ENCODE measurements around the gene ADCYAP1R1. TPM values are rescaled to one million over a fixed set of nuclear protein-coding genes. Genes with fewer than 3 reads are reported as not detected.

ADCYAP1R1 gene
- total RNA-seq, 1 experiment from 2014 or later = not detected

DNA sequence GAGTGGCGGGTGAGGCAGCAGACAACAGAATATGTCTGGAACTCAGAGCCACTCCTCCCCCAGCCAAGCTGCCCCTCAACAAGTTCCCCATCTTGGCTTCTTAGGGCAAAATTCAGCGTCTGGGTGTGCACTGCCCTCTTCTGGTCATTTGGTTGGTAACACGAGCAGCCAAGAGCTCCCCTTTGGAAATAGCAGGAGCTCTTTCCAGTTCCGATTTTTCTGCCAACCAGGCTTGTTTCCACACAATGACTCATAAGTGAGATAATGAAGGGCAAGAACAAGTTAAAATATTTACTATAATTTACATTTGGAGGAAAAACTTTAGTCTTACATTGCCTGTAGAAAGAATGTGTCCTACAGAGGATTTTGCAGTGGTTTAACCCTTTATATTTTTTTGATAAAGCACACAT, 70.5 kb downstream of the ADCYAP1R1 start:
- CTCF ChIA-PET = interaction anchor here (0.5 to 19.7 kb wide), 79 partner anchors 9 to 1492 kb away, joined by 3 to 743 read pairs (median 4); partner anchors contain the start of gene GHRHR
- Mint-ChIP-seq H3K27me3 (ENCODE audit: insufficient read depth, unreplicated experiment) (peaks cover 34% of the 10 kb centered on the region), H3K4me1 (ENCODE audit: insufficient read depth, unreplicated experiment) (peaks cover 6% of the 10 kb centered on the region), H3K36me3 (ENCODE audit: insufficient read depth, unreplicated experiment) (no peaks in the 10 kb centered on the region), H3K4me3 (ENCODE audit: unreplicated experiment) (no peak overlapping the region), H3K27ac (ENCODE audit: low read depth, unreplicated experiment) (no peak overlapping the region), H3K9me3 (ENCODE audit: unreplicated experiment) (no peaks in the 10 kb centered on the region)
- POLR2A ChIA-PET = interaction anchor here (0.9 to 2.4 kb wide), 4 partner anchors 130 to 187 kb away, joined by 3 to 16 read pairs (median 4); no protein-coding TSS in a partner anchor
- TF ChIP-seq, protein P1, sequence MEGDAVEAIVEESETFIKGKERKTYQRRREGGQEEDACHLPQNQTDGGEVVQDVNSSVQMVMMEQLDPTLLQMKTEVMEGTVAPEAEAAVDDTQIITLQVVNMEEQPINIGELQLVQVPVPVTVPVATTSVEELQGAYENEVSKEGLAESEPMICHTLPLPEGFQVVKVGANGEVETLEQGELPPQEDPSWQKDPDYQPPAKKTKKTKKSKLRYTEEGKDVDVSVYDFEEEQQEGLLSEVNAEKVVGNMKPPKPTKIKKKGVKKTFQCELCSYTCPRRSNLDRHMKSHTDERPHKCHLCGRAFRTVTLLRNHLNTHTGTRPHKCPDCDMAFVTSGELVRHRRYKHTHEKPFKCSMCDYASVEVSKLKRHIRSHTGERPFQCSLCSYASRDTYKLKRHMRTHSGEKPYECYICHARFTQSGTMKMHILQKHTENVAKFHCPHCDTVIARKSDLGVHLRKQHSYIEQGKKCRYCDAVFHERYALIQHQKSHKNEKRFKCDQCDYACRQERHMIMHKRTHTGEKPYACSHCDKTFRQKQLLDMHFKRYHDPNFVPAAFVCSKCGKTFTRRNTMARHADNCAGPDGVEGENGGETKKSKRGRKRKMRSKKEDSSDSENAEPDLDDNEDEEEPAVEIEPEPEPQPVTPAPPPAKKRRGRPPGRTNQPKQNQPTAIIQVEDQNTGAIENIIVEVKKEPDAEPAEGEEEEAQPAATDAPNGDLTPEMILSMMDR (IDR thresholded peaks at IDR 0.05; ENCODE audit: unreplicated experiment) = peak; percentile 85
- DNase-seq (ENCODE audit: unreplicated experiment) = peak; percentile 83
- intact Hi-C loops (cut with micrococcal nuclease) = loop anchor here (1.0 to 2.0 kb wide), 2 partner anchors 139 to 184 kb away; no protein-coding TSS in a partner anchor
- BruUV-seq (replicated peaks) = no TSS peak

DNA sequence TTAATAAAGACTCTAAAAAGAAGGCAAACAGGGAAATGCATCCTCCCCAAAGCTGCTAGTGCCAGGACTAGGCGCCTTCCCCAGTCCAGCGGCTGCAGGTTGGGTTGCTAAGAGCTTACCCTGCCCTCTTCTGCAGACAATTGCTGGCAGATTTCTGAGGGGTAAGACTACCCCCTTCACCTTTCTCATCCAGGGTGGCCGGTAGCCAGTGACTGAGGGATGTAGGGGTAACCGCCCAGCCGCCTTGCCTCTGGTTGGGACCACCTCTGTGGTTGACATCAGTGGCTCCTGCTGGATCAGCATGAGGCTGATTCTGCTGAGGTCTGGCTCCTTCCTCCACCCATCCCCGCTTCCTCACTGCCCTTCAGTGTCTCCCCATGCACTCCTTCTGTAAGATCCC, 71.2 kb downstream of the ADCYAP1R1 start:
- ChIA-PET POLR2A (interaction anchor here (1.0 to 2.4 kb wide), 2 partner anchors 139 to 188 kb away, joined by 3 to 16 read pairs; no protein-coding TSS in a partner anchor), CTCF (interaction anchor here (0.6 to 19.7 kb wide), 61 partner anchors 9 to 1491 kb away, joined by 3 to 743 read pairs (median 5); partner anchors contain the start of gene GHRHR)
- no peaks in the 10 kb centered on the region for H3K36me3 Mint-ChIP-seq (ENCODE audit: insufficient read depth, unreplicated experiment)
- intact Hi-C loops (cut with micrococcal nuclease) = loop anchor here (2.0 kb wide), 1 partner anchor 185 kb away; no protein-coding TSS in a partner anchor
- peaks cover 31% of the 10 kb centered on the region for H3K27me3 Mint-ChIP-seq (ENCODE audit: insufficient read depth, unreplicated experiment)
- BruUV-seq (replicated peaks) = no TSS peak
- H3K9me3 Mint-ChIP-seq (ENCODE audit: unreplicated experiment) = no peaks in the 10 kb centered on the region
- H3K27ac Mint-ChIP-seq (ENCODE audit: low read depth, unreplicated experiment) = no peak overlapping the region
- H3K4me1 Mint-ChIP-seq (ENCODE audit: insufficient read depth, unreplicated experiment) = peaks cover 6% of the 10 kb centered on the region
- no peak for DNase-seq (ENCODE audit: unreplicated experiment)
- TF ChIP-seq, protein P1 (IDR thresholded peaks at IDR 0.05; ENCODE audit: unreplicated experiment) = no peak
- no peak overlapping the region for H3K4me3 Mint-ChIP-seq (ENCODE audit: unreplicated experiment)

DNA sequence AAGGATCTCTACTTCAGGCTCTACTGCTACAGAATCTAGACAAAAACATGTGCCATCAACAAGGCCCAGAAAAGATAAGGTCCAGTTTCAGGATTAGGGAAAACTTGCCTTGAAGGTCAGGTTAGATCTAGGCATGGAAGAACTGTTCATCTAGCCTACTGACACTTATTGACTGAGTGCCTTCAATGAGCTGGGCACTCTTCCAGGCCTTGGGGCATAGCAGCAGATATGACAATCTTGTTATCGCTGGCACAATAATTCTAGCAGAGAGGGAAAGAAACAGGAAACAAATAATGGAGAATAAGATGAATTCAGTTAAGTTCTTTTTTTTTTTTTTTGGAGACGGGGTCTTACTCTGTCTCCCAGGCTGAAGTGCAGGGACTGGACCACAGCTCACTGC, 71.6 kb downstream of the ADCYAP1R1 start:
- BruUV-seq (replicated peaks) = no TSS peak
- no peak overlapping the region for H3K4me3 Mint-ChIP-seq (ENCODE audit: unreplicated experiment)
- peaks cover 30% of the 10 kb centered on the region for H3K27me3 Mint-ChIP-seq (ENCODE audit: insufficient read depth, unreplicated experiment)
- DNase-seq (ENCODE audit: unreplicated experiment) = no peak
- TF ChIP-seq, protein P1 (IDR thresholded peaks at IDR 0.05; ENCODE audit: unreplicated experiment) = no peak
- CTCF ChIA-PET = interaction anchor here (0.6 to 19.7 kb wide), 21 partner anchors 9 to 1485 kb away, joined by 3 to 743 read pairs (median 5); partner anchors contain the start of gene GHRHR
- intact Hi-C loops (cut with micrococcal nuclease) = loop anchor here (2.0 kb wide), 1 partner anchor 185 kb away; no protein-coding TSS in a partner anchor
- no peak overlapping the region for H3K27ac Mint-ChIP-seq (ENCODE audit: low read depth, unreplicated experiment)
- H3K4me1 Mint-ChIP-seq (ENCODE audit: insufficient read depth, unreplicated experiment) = peaks cover 6% of the 10 kb centered on the region
- no peaks in the 10 kb centered on the region for H3K36me3 Mint-ChIP-seq (ENCODE audit: insufficient read depth, unreplicated experiment)
- POLR2A ChIA-PET = no interaction called here
- no peaks in the 10 kb centered on the region for H3K9me3 Mint-ChIP-seq (ENCODE audit: unreplicated experiment)

DNA sequence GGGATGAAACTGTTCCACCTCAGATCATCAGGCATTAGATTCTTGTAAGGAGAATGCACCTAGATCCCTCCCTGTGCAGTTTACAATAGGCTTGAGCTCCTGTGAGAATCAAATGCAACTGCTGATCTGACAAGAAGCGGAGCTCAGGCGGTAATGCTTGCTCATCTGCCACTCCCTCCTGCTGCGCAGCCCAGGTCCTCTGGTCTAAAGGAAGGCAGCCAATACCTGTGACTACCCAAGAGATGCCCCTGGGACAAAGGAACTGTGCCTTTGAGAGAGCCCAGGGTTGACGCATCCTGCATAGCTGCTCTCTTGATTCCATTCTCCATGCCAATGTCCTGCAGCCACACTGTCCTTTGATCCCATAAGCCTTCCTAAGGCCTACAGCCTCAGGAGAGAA, 73.1 kb downstream of the ADCYAP1R1 start:
- no peak overlapping the region for H3K4me3 Mint-ChIP-seq (ENCODE audit: unreplicated experiment)
- no peaks in the 10 kb centered on the region for H3K9me3 Mint-ChIP-seq (ENCODE audit: unreplicated experiment)
- H3K36me3 Mint-ChIP-seq (ENCODE audit: insufficient read depth, unreplicated experiment) = no peaks in the 10 kb centered on the region
- no TSS peak for BruUV-seq (replicated peaks)
- no peak for DNase-seq (ENCODE audit: unreplicated experiment)
- H3K27me3 Mint-ChIP-seq (ENCODE audit: insufficient read depth, unreplicated experiment) = peaks cover 25% of the 10 kb centered on the region
- CTCF ChIA-PET = interaction anchor here (0.7 to 19.7 kb wide), 10 partner anchors 7 to 597 kb away, joined by 3 to 743 read pairs (median 4); no protein-coding TSS in a partner anchor
- no peak overlapping the region for H3K27ac Mint-ChIP-seq (ENCODE audit: low read depth, unreplicated experiment)
- H3K4me1 Mint-ChIP-seq (ENCODE audit: insufficient read depth, unreplicated experiment) = peaks cover 6% of the 10 kb centered on the region
- TF ChIP-seq, protein P1 (IDR thresholded peaks at IDR 0.05; ENCODE audit: unreplicated experiment) = no peak
- intact Hi-C loops (cut with micrococcal nuclease) = no loop called here
- POLR2A ChIA-PET = no interaction called here
